ENCODE results near the gene ITGB3BP. TPM values are rescaled to one million over a fixed set of nuclear protein-coding genes. Genes with fewer than 3 reads are reported as not detected.

The ITGB3BP gene
- total RNA-seq, 4 donors from 2014 or later, result 15.0 to 19.6 (median 19.5) TPM

DNA sequence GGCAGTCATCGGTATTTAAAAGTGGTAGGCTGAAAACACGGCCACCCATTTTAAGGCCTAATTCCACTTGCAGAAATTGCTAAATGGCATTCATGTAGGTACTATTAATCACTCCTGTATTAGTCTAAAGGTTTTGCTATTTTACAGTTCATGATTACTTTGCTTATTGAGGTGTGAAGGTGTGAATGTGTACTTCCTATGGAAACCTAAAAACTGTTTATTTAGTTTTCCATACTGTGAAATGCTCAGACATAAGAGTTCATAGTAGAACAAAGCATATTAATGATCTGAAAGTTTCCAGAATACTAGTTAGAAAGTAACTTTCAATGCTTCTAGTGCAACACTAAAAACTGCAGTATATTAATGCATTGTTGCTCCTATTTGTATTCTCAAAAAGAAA, 69.8 kb downstream of the ITGB3BP start:
- 96 to 99% methylated on average over 2 of the region's 2 CpGs for WGBS, 2 donors
- no peak for TF ChIP-seq POLR2A (IDR thresholded peaks at IDR 0.05)
- TF ChIP-seq, protein P1, sequence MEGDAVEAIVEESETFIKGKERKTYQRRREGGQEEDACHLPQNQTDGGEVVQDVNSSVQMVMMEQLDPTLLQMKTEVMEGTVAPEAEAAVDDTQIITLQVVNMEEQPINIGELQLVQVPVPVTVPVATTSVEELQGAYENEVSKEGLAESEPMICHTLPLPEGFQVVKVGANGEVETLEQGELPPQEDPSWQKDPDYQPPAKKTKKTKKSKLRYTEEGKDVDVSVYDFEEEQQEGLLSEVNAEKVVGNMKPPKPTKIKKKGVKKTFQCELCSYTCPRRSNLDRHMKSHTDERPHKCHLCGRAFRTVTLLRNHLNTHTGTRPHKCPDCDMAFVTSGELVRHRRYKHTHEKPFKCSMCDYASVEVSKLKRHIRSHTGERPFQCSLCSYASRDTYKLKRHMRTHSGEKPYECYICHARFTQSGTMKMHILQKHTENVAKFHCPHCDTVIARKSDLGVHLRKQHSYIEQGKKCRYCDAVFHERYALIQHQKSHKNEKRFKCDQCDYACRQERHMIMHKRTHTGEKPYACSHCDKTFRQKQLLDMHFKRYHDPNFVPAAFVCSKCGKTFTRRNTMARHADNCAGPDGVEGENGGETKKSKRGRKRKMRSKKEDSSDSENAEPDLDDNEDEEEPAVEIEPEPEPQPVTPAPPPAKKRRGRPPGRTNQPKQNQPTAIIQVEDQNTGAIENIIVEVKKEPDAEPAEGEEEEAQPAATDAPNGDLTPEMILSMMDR (IDR thresholded peaks at IDR 0.05), result no peak
- intact Hi-C loops (cut with DNase I), result no loop called here
- Histone ChIP-seq H3K9me3 (no peaks in the 10 kb centered on the region), H3K4me1 (no peaks in the 10 kb centered on the region), H3K36me3 (no peaks in the 10 kb centered on the region), H3K4me3 (replicated peaks in 1 of 3) (no peak overlapping the region), H3K27ac (no peak overlapping the region), H3K27me3 (no peaks in the 10 kb centered on the region)
- no peak for DNase-seq

DNA sequence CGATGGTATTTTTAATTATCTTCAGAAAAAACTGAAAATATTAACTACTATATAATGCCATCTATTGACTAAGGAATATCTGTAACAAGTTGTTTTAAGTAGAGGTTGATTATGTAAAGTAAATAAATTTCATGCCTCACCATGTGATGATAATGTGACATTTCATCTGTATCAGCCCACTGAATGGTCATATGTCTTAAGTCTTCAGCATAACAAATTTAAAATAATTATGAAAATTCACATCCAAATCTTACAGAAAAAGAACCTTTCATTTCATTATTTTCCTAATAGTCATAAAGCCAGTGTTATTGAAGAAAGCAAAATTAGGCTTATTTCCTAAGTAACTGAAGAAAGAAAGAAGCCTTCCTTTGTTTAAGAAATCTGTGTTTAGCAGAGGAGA, 72.6 kb downstream of the ITGB3BP start:
- Histone ChIP-seq H3K27me3 (no peaks in the 10 kb centered on the region), H3K4me3 (replicated peaks in 1 of 3) (no peak overlapping the region), H3K36me3 (no peaks in the 10 kb centered on the region), H3K9me3 (no peaks in the 10 kb centered on the region), H3K27ac (no peak overlapping the region), H3K4me1 (no peaks in the 10 kb centered on the region)
- WGBS, 2 donors, result 89 to 95% methylated on average over 1 of the region's 1 CpG
- no peak for DNase-seq
- TF ChIP-seq POLR2A (IDR thresholded peaks at IDR 0.05), result no peak
- TF ChIP-seq, protein P1 (IDR thresholded peaks at IDR 0.05), result no peak
- intact Hi-C loops (cut with DNase I), result no loop called here

DNA sequence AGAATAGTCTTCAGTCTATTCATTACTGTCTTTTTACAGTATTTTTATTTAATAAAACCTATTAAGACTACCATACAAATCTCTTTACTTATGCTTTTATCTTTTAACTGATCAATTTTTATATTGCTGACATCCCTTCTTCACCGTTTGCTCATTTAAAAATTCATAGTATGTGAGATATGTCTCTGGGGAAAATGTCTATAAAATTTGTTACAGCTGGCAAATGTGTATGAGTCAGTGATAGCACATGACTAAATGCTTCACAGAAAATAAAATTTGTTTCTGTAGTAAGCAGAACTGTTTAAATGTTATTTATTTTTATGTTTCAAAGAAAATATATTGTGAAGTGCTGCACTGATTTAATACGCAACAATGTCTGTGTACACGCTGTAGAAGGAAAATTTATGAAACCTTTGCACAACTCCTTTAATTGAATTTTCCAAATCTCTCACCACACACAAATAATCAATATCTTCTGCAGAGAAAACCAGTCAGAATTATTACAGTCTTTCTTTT, 74.2 kb downstream of the ITGB3BP start:
- H3K27me3 ChIP-seq, result no peaks in the 10 kb centered on the region
- 93 to 95% methylated on average over 3 of the region's 3 CpGs for WGBS, 2 donors

DNA sequence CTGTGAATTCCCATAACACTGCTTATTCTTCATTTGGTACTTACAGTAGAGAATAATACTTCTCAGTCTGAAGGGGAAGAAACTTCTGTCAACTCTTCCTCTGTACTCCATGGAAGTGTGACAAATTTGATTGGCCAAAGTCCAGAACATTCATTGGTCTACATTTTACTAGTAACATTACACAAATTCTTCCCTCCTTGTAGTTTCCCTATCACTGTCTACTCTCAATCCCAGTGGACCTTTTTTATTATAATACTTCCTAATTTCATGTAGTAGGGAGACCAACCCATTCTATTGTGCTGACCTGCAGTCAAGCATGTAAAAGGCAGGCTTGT, 80.9 kb downstream of the ITGB3BP start:
- Histone ChIP-seq H3K27me3 (no peaks in the 10 kb centered on the region), H3K4me3 (replicated peaks in 1 of 3) (no peak overlapping the region), H3K36me3 (no peaks in the 10 kb centered on the region), H3K27ac (no peak overlapping the region), H3K9me3 (no peaks in the 10 kb centered on the region), H3K4me1 (peaks cover 0 to 4% of the 10 kb centered on the region in 2 donors)
- DNase-seq, result no peak
- intact Hi-C loops (cut with DNase I), result no loop called here
- no peak for TF ChIP-seq POLR2A (IDR thresholded peaks at IDR 0.05)
- TF ChIP-seq, protein P1 (IDR thresholded peaks at IDR 0.05), result no peak

More for the DNA sequence above, 74.2 kb downstream of the ITGB3BP start:
- H3K27ac ChIP-seq, result no peak overlapping the region
- H3K4me1 ChIP-seq, result no peaks in the 10 kb centered on the region
- DNase-seq, result no peak
- H3K4me3 ChIP-seq (replicated peaks in 1 of 3), result no peak overlapping the region
- H3K9me3 ChIP-seq, result no peaks in the 10 kb centered on the region
- intact Hi-C loops (cut with DNase I), result no loop called here
- TF ChIP-seq POLR2A (IDR thresholded peaks at IDR 0.05), result no peak
- TF ChIP-seq, protein P1 (IDR thresholded peaks at IDR 0.05), result no peak
- no peaks in the 10 kb centered on the region for H3K36me3 ChIP-seq

DNA sequence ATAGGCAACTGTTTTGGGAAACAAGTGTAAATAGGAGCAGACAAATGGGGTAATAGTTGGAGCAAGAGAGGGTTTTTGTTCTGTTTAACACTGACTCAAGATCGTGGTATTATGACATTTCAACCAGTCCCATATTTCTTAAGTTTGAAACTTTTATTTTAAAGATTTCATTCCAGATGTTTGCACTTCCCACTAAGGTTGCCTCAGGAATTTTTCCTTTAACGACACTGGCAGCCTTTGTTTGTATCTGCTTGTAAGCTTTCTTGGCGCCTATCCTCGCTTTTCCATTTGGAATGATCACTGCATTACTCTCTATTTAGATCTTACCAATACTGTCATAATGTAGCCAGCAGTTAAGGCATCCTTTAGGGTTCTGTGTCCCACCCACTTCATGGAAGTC, 87.9 kb downstream of the ITGB3BP start:
- Histone ChIP-seq H3K27me3 (no peaks in the 10 kb centered on the region), H3K27ac (no peak overlapping the region), H3K4me3 (replicated peaks in 1 of 3) (no peak overlapping the region), H3K36me3 (no peaks in the 10 kb centered on the region), H3K9me3 (no peaks in the 10 kb centered on the region), H3K4me1 (no peaks in the 10 kb centered on the region)
- intact Hi-C loops (cut with DNase I), result no loop called here
- DNase-seq, result no peak
- 77 to 82% methylated on average over 4 of the region's 4 CpGs for WGBS, 2 donors
- TF ChIP-seq, protein P1 (IDR thresholded peaks at IDR 0.05), result no peak
- no peak for TF ChIP-seq POLR2A (IDR thresholded peaks at IDR 0.05)
